GM20431 (cell line): Measurements from ENCODE around the gene ZDHHC13.
"Not testable (repeated sequence)": the region's sequence is repeated elsewhere in the genome, so short reads cannot be mapped to it uniquely, and the experiment has no call there.

Source experiments
- in situ Hi-C: fragments of 300-500 bp; cut with MseI, MboI; formaldehyde crosslinking; loops from one replicate; pipeline ENCODE4 v1.15.0; 2020; ENCODE audit warnings: low sequenced_read_pairs; ENCODE audit not compliant: unreplicated experiment

Gene ZDHHC13

GRCh38 chr11:19093976-19094375, 23.0 kb upstream of the ZDHHC13 start:
- in situ Hi-C loops: no loop called here

- in situ Hi-C loops: no loop called here
Observed at GRCh38 chr11:19094859-19095258, 22.1 kb upstream of the ZDHHC13 start.

- in situ Hi-C loops: no loop called here
Observed at GRCh38 chr11:19099093-19099492, 17.9 kb upstream of the ZDHHC13 start.

GRCh38 chr11:19100885-19101284, 16.1 kb upstream of the ZDHHC13 start:
- in situ Hi-C loops: no loop called here

- in situ Hi-C loops: no loop called here
Observed at GRCh38 chr11:19101796-19102520, 15.0 kb upstream of the ZDHHC13 start.

- in situ Hi-C loops: no loop called here
Observed at GRCh38 chr11:19102521-19102900, 14.5 kb upstream of the ZDHHC13 start.

- in situ Hi-C loops: no loop called here
Observed at GRCh38 chr11:19105011-19105410, 12.0 kb upstream of the ZDHHC13 start.

GRCh38 chr11:19107125-19107524, 9.8 kb upstream of the ZDHHC13 start:
- in situ Hi-C loops: no loop called here

- in situ Hi-C loops: no loop called here
Observed at GRCh38 chr11:19110295-19110694, 6.7 kb upstream of the ZDHHC13 start.

GRCh38 chr11:19111809-19112208, 5.2 kb upstream of the ZDHHC13 start:
- in situ Hi-C loops: no loop called here

- in situ Hi-C loops: no loop called here
Observed at GRCh38 chr11:19116276-19116970, 545 bp upstream of the ZDHHC13 start.

- in situ Hi-C loops: no loop called here
Observed at GRCh38 chr11:19117760-19118097, 761 bp downstream of the ZDHHC13 start.

GRCh38 chr11:19121646-19122045, 4.7 kb downstream of the ZDHHC13 start:
- in situ Hi-C loops: no loop called here

GRCh38 chr11:19122960-19123615, 6.1 kb downstream of the ZDHHC13 start:
- in situ Hi-C loops: no loop called here

- in situ Hi-C loops: not testable (repeated sequence)
Observed at GRCh38 chr11:19126562-19127325, 9.8 kb downstream of the ZDHHC13 start.

GRCh38 chr11:19134004-19134403, 17.0 kb downstream of the ZDHHC13 start:
- in situ Hi-C loops: no loop called here

- in situ Hi-C loops: not testable (repeated sequence)
Observed at GRCh38 chr11:19136884-19137283, 19.9 kb downstream of the ZDHHC13 start.

GRCh38 chr11:19145319-19145718, 28.4 kb downstream of the ZDHHC13 start:
- in situ Hi-C loops: no loop called here

- in situ Hi-C loops: no loop called here
Observed at GRCh38 chr11:19156892-19157291, 39.9 kb downstream of the ZDHHC13 start.

GRCh38 chr11:19160847-19161246, 43.9 kb downstream of the ZDHHC13 start:
- in situ Hi-C loops: no loop called here

GRCh38 chr11:19161651-19162050, 44.7 kb downstream of the ZDHHC13 start:
- in situ Hi-C loops: no loop called here
